Peyer's patch (tissue), 4 donors: ENCODE results near the gene OSCP1. TPM values are rescaled to one million over a fixed set of nuclear protein-coding genes. Genes with fewer than 3 reads are reported as not detected.

Experiments used
- DNase-seq, 3 donors: peaks; one replicate each; pipeline ENCODE4 v3.0.0-alpha.2; 2017 to 2019
- H3K27ac ChIP-seq, 4 donors: fragments of 200-600 bp; sonication (generic); one replicate each; pipeline ENCODE4 v1.5.1; 2016 to 2019
- H3K27me3 ChIP-seq, 2 donors: fragments of 200-600 bp; sonication (generic); one replicate each; pipeline ENCODE4 v1.5.1; 2019
- H3K36me3 ChIP-seq, 3 donors: fragments of 200-600 bp; sonication (generic); one replicate each; pipeline ENCODE4 v1.5.1; 2016 to 2019
- H3K4me1 ChIP-seq, 4 donors: fragments of 200-600 bp; sonication (generic); one replicate each; pipeline ENCODE4 v1.5.1; 2016 to 2019
- H3K4me3 ChIP-seq, 4 donors: fragments of 200-600 bp; sonication (generic); 1 replicate in 3 of 4; 2 replicates in 1 of 4; pipeline ENCODE4 v1.5.1; 2016 to 2019; ENCODE audit warnings: mild to moderate bottlenecking in 1 of 4
- H3K9me3 ChIP-seq, 4 donors: fragments of 200-600 bp; sonication (generic); one replicate each; pipeline ENCODE4 v1.5.1; 2016 to 2019; ENCODE audit warnings: mild to moderate bottlenecking in 1 of 4
- POLR2A ChIP-seq, 2 donors: fragments of 450-650 bp; IDR thresholded peaks; one replicate each; pipeline ENCODE4 v1.5.1; 2017; ENCODE audit warnings: antibody characterized with exemption in 2 of 2, mild to moderate bottlenecking in 2 of 2, moderate library complexity in 2 of 2
- small RNA-seq, 2 donors: library from RNA; depleted of rRNA; stranded (forward); fragments of <200 nt; gene quantifications; one replicate each; pipeline ENCODE3, GENCODE V24; 2016
- total RNA-seq, 4 donors: library from RNA; depleted of rRNA; stranded (reverse); fragments of >200 nt; gene quantifications; one replicate each; pipeline ENCODE4 v1.1.0, GENCODE V29; 2016
- TF ChIP-seq, protein P1 (sequence below), 6 experiments: fragments of 450-650 bp in 4 of 6; fragments of 200-600 bp in 2 of 6; sonication (generic) in 1 of 6; IDR thresholded peaks; one replicate each; pipeline ENCODE4 v1.5.1; 2017 to 2019; ENCODE audit warnings: antibody characterized with exemption in 6 of 6, mild to moderate bottlenecking in 3 of 6, moderate library complexity in 1 of 6

OSCP1 gene
- total RNA-seq, 4 donors from 2014 or later, result 0.67 to 9.9 (median 3.2) TPM

DNA sequence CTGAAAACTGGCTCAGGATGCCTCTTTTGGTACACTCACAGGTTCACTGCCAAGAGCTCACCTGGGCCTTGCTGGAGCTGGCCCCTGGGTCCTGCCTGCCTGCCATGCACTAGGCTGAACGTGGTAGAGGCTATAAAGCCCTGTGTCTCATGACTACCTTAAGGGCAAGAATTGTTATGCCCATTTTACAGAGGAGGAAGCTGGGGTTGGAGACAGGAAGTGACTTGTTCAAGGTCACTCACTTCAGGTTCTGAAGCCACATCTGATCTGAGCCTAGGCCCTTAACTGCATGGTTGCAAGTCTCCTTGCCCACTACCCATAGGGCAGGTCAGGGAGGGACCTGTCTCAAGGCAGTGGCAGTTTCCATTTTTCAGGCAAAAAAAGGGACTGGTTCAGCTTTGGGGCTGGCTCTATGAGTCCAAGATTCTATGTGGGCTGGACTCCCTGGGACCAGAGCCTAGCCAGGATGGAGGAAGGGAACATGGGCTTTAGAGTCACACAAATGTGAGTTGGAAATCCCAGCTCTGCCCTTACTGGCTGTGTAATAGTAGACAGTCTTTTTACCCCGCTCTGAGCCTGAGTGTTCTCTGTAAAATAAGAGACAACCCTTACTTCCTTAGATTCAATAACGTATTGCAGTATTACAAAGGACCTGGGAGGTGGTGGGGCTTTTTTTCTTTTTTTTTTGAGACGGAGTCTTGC lies 72.3 kb downstream of the OSCP1 start:
- Histone ChIP-seq H3K4me1 (peaks cover 12 to 57% (median 30%) of the 10 kb centered on the region in 4 donors), H3K27ac (peak overlapping the region in 2 of 4 donors; percentile 41 to 43), H3K9me3 (no peaks in the 10 kb centered on the region), H3K4me3 (no peak overlapping the region), H3K36me3 (no peaks in the 10 kb centered on the region), H3K27me3 (no peaks in the 10 kb centered on the region)
- DNase-seq, result no peak
- TF ChIP-seq, protein P1, sequence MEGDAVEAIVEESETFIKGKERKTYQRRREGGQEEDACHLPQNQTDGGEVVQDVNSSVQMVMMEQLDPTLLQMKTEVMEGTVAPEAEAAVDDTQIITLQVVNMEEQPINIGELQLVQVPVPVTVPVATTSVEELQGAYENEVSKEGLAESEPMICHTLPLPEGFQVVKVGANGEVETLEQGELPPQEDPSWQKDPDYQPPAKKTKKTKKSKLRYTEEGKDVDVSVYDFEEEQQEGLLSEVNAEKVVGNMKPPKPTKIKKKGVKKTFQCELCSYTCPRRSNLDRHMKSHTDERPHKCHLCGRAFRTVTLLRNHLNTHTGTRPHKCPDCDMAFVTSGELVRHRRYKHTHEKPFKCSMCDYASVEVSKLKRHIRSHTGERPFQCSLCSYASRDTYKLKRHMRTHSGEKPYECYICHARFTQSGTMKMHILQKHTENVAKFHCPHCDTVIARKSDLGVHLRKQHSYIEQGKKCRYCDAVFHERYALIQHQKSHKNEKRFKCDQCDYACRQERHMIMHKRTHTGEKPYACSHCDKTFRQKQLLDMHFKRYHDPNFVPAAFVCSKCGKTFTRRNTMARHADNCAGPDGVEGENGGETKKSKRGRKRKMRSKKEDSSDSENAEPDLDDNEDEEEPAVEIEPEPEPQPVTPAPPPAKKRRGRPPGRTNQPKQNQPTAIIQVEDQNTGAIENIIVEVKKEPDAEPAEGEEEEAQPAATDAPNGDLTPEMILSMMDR (IDR thresholded peaks at IDR 0.05), result no peak
- TF ChIP-seq POLR2A (IDR thresholded peaks at IDR 0.05), result no peak

DNA sequence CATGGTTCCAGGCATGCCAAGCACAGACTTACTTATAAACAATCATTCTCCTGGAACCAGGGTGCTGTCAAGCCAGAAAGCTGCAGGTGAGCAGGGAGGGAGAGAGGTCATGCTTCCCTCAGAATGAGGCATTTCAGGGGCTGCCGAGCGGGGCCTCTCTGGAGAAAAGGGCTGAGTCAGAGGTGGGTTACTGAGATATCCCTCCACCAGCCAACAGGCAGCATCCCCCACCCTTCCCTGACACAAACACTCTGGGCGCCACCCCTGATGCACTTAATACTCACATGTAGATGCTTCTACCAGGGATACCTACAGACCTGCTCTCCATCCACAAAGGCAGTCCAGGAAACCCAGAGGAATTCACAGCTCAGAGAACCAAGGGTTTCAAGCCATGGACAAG lies 77.6 kb downstream of the OSCP1 start:
- Histone ChIP-seq H3K4me1 (peaks cover 12 to 75% (median 35%) of the 10 kb centered on the region in 4 donors), H3K4me3 (no peak overlapping the region), H3K36me3 (peaks cover 0 to 1% (median 0%) of the 10 kb centered on the region in 3 donors), H3K27ac (peak overlapping the region in 3 of 4 donors; percentile 81 to 96 (median 89)), H3K9me3 (no peaks in the 10 kb centered on the region), H3K27me3 (no peaks in the 10 kb centered on the region)
- DNase-seq, result no peak
- TF ChIP-seq, protein P1 (IDR thresholded peaks at IDR 0.05), result no peak
- TF ChIP-seq POLR2A (IDR thresholded peaks at IDR 0.05), result no peak

DNA sequence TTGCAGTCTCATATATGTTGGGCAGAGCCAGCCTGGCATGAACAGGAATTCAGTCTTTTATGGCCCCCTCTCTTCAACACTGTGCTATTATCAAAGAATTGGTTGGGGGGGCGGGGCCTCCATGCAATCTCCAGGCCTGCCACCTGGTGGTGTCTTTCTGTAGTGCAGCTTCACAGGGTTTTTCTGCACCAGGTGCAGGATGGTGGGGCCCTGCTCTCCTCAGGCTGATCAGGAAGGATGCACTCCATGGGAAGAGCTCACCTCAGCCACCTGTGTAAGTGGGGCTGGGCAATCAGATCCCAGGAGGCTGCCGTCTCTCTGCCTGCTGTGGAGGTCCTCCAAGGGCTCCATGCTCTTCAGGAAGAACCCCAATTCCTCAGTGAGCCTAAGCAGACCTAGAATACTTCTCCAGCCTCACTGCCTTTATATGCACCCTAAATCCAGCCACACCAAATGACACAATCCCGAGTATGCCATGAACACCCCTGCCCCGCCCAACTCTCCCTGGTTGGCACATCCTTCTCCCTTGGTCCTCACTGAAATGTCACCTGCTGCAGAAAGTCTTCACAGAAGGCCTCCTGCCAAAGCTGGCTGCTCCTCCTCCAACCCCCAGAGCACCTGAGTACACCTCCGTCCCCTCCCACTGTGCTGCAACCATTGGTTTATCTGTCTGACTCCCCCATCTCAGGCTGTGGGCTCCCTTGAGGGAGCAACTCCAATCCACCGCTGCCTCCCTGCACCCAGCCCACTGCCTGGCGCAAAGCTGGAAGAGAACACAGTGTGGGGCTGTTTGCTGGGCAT lies 81.0 kb downstream of the OSCP1 start:
- H3K9me3 ChIP-seq, result no peaks in the 10 kb centered on the region
- H3K4me1 ChIP-seq, result peaks cover 4 to 65% (median 27%) of the 10 kb centered on the region in 4 donors
- peak overlapping the region in 2 of 4 donors; percentile 3 to 36 for H3K27ac ChIP-seq
- H3K36me3 ChIP-seq, result peaks cover 0 to 7% (median 0%) of the 10 kb centered on the region in 3 donors
- no peaks in the 10 kb centered on the region for H3K27me3 ChIP-seq
- H3K4me3 ChIP-seq, result no peak overlapping the region
- TF ChIP-seq POLR2A (IDR thresholded peaks at IDR 0.05), result no peak
- TF ChIP-seq, protein P1 (IDR thresholded peaks at IDR 0.05), result peak; percentile 88 to 96 (median 91)
- DNase-seq, result peak; percentile 84 to 94 (median 91)

Small RNA genes within 50 kb of the gene (small RNA-seq; reads per million reads assigned to genes)
- gene RNU4-27P (0 reads per million in 2 donors), gene SNORA63C (0.19 to 0.29 reads per million in 2 donors)

Other genes with a start within 250 kb of the OSCP1 start
- 10 to 100 TPM; 49.5 to 99.0 (median 64.4) TPM for gene THRAP3, start 226.0 kb downstream of the OSCP1 start, total RNA-seq
- gene SH3D21, start 144.1 kb downstream of the OSCP1 start, total RNA-seq, result 10 to 100 TPM; 20.6 to 75.9 (median 24.8) TPM
- 10 to 100 TPM in 2 of 4 donors, 1 to 10 TPM in 2; 4.4 to 19.0 (median 11.4) TPM for gene EVA1B, start 126.8 kb downstream of the OSCP1 start, total RNA-seq
- 10 to 100 TPM; 14.0 to 30.2 (median 21.5) TPM for gene STK40, start 64.5 kb downstream of the OSCP1 start, total RNA-seq
- 10 to 100 TPM; 25.5 to 42.9 (median 31.2) TPM for gene LSM10, start 52.5 kb downstream of the OSCP1 start, total RNA-seq
- gene MRPS15, start 13.9 kb upstream of the OSCP1 start, total RNA-seq, result 10 to 100 TPM; 44.2 to 74.3 (median 46.7) TPM
- 10 to 100 TPM in 1 of 4 donors, 1 to 10 TPM in 3; 1.6 to 41.3 (median 4.2) TPM for gene CSF3R, start 32.5 kb upstream of the OSCP1 start, total RNA-seq